K562 (cell line): ENCODE measurements around the gene SRC. TPM values are rescaled to one million over a fixed set of nuclear protein-coding genes. Genes with fewer than 3 reads are reported as not detected.

Experiments
- ATAC-seq: fragments of 200-7000 bp; cut with Tn5 transposase; 3 replicates; pipeline ENCODE4 v1.9.1; 2020; ENCODE audit warnings: moderate library complexity
- BruUV-seq: library from RNA; stranded (reverse); fragments of 400-500 nt; replicated peaks from 2 replicates; lab custom pipeline; 2021; lab: Mats Ljungman, UMichigan
- CTCF ChIA-PET: fragments of 300-600 bp; formaldehyde crosslinking; extraction: SDS; loops from one replicate; lab custom pipeline; 2021; ENCODE audit warnings: low intra/inter-chr PET ratio; lab: Yijun Ruan, JAX
- POLR2A ChIA-PET: fragments of 300-600, 350-650 bp; sonication (Branson Sonifier 250); formaldehyde crosslinking; extraction: SDS; loops from one replicate; lab custom pipeline; 2021; ENCODE audit warnings: antibody characterized with exemption, inconsistent platforms; lab: Yijun Ruan, JAX
- DNase-seq, 4 experiments: peaks; one replicate each; pipeline versions ENCODE4 v3.0.0 to v3.0.0-alpha.2; 2011 to 2018; ENCODE audit warnings: low spot score in 3 of 4, mixed read lengths in 3 of 4; ENCODE audit errors: extremely low read depth in 1 of 4
- FAIRE-seq: peaks from 2 replicates; lab custom pipeline; 2011; peaks lifted over from hg19 to GRCh38; lab: Jason Lieb, UNC
- H2AFZ ChIP-seq: 2 replicates; pipeline ENCODE4 v1.6.0; 2011; ENCODE audit warnings: low read depth, low read length, control low read depth, inconsistent platforms
- H3K27ac ChIP-seq: fragments of 200-600 bp; 3 replicates; pipeline ENCODE4 v1.8.0; 2011; ENCODE audit warnings: low read depth, mild to moderate bottlenecking, control low read depth, inconsistent platforms, low read length, moderate library complexity, mixed read lengths; ENCODE audit errors: extremely low read depth
- H3K27me3 ChIP-seq, 2 experiments: fragments of 300-600 bp in 1 of 2; 2 replicates in 1 of 2; 3 replicates in 1 of 2; pipeline versions ENCODE4 v1.6.0 to v1.8.0; 2011; ENCODE audit warnings: inconsistent platforms in 2 of 2, low read length in 2 of 2, mild to moderate bottlenecking in 1 of 2, mixed read lengths in 1 of 2, moderate library complexity in 1 of 2; ENCODE audit not compliant: control insufficient read depth in 2 of 2, insufficient read depth in 2 of 2
- H3K36me3 ChIP-seq: fragments of 300-600 bp; 3 replicates; pipeline ENCODE4 v1.8.0; 2011; ENCODE audit warnings: mild to moderate bottlenecking, low read length, inconsistent platforms; ENCODE audit not compliant: control insufficient read depth, insufficient read depth
- H3K4me1 ChIP-seq, 2 experiments: fragments of 200-600 bp in 1 of 2; replicated peaks in 1 of 2; 2 replicates in 1 of 2; 3 replicates in 1 of 2; pipeline versions ENCODE4 v1.5.1 to v1.8.0; 2011; ENCODE audit warnings: inconsistent platforms in 2 of 2, low read length in 2 of 2, mild to moderate bottlenecking in 1 of 2, mixed read lengths in 1 of 2, moderate library complexity in 1 of 2; ENCODE audit not compliant: control insufficient read depth in 2 of 2, insufficient read depth in 2 of 2
- H3K4me2 ChIP-seq: 2 replicates; pipeline ENCODE4 v1.6.1; 2011; ENCODE audit warnings: low read length, control low read depth, inconsistent platforms, mixed read lengths; ENCODE audit not compliant: insufficient read depth
- H3K4me3 ChIP-seq: fragments of 200-600 bp; sonication (generic), shearing (Covaris generic); 2 replicates; pipeline ENCODE4 v1.5.1; 2016; ENCODE audit warnings: control low read depth, inconsistent platforms
- H3K79me2 ChIP-seq: fragments of 200-600 bp; 3 replicates; pipeline ENCODE4 v1.8.0; 2011; ENCODE audit warnings: low read length, inconsistent platforms; ENCODE audit not compliant: control insufficient read depth, insufficient read depth
- H3K9ac ChIP-seq, 2 experiments: 2 replicates each; pipeline versions ENCODE4 v1.6.0 to v1.6.1; 2011; ENCODE audit warnings: low read depth in 2 of 2, low read length in 2 of 2, control low read depth in 1 of 2, inconsistent platforms in 1 of 2, mild to moderate bottlenecking in 1 of 2, mixed read lengths in 1 of 2; ENCODE audit not compliant: insufficient read depth in 1 of 2
- H3K9me1 ChIP-seq: one replicate; pipeline ENCODE4 v1.6.0; 2011; ENCODE audit warnings: inconsistent platforms, mild to moderate bottlenecking, low read length, moderate library complexity; ENCODE audit not compliant: control insufficient read depth, insufficient read depth
- H3K9me3 ChIP-seq: replicated peaks from 2 replicates; pipeline ENCODE4 v1.5.1; 2011; ENCODE audit warnings: low read depth, low read length, inconsistent platforms; ENCODE audit not compliant: control insufficient read depth, insufficient read depth
- H4K20me1 ChIP-seq: replicated peaks from 2 replicates; pipeline ENCODE4 v1.6.1; 2011; ENCODE audit warnings: low read length, inconsistent platforms, mixed read lengths; ENCODE audit not compliant: control insufficient read depth, insufficient read depth
- L3MBTL2 ChIP-seq: fragments of 450-650 bp; IDR thresholded peaks from 2 replicates; pipeline ENCODE4 v1.6.1; 2016; ENCODE audit warnings: mild to moderate bottlenecking, moderate library complexity
- MCM7 ChIP-seq, 2 experiments: fragments of 450-650 bp; IDR thresholded peaks; 2 replicates each; pipeline ENCODE4 v1.6.1; 2016 to 2018
- NR2F6 ChIP-seq: fragments of 450-650 bp; formaldehyde crosslinking; IDR thresholded peaks from 2 replicates; pipeline ENCODE4 v1.4.0; 2020; ENCODE audit warnings: mild to moderate bottlenecking
- PKNOX1 ChIP-seq: fragments of 450-650 bp; IDR thresholded peaks from 2 replicates; pipeline ENCODE4 v1.6.1; 2016
- REST ChIP-seq, 2 experiments: fragments of 450-650 bp; formaldehyde crosslinking in 1 of 2; IDR thresholded peaks; 2 replicates each; pipeline versions ENCODE4 v1.4.0 to v1.6.1; 2014 to 2020; ENCODE audit warnings: mild to moderate bottlenecking in 2 of 2, borderline replicate concordance in 1 of 2, low read depth in 1 of 2
- ZBTB7A ChIP-seq: IDR thresholded peaks from 2 replicates; pipeline ENCODE4 v1.6.1; 2011; ENCODE audit warnings: low read depth, mild to moderate bottlenecking, low read length, moderate library complexity, borderline replicate concordance; ENCODE audit not compliant: control insufficient read depth
- ZNF436 ChIP-seq: fragments of 250-450, 450-650 bp; sonication (Bioruptor Pico); formaldehyde crosslinking; IDR thresholded peaks from 2 replicates; pipeline ENCODE4 v1.7.0; 2020; ENCODE audit warnings: mild to moderate bottlenecking
- ZNF766 ChIP-seq: fragments of 200-800 bp; sonication (Bioruptor generic); conservative IDR thresholded peaks from 2 replicates; pipeline ENCODE4 v1.6.1; 2016; ENCODE audit warnings: missing genetic modification characterization, missing compliant biosample characterization
- WGBS: fragments of 100-300 bp; shearing (Covaris generic); methylation state at CpG from one replicate; pipeline ENCODE4 v1.1.6; 2016; ENCODE audit warnings: low coverage, mixed read lengths; ENCODE audit not compliant: insufficient coverage; ENCODE audit errors: missing lambda C conversion rate; 5-methylcytosine and 5-hydroxymethylcytosine counted together
- in situ Hi-C: fragments of 300-500 bp; cut with MboI; formaldehyde crosslinking; loops from 4 replicates; pipeline ENCODE4 v1.15.0; 2018; ENCODE audit warnings: inconsistent platforms, mixed read lengths
- intact Hi-C: fragments of 100-400 bp; cut with micrococcal nuclease; formaldehyde crosslinking; loops from 2 replicates; pipeline ENCODE4 v1.14.2; 2022
- polyA plus RNA-seq, 8 experiments: library from polyadenylated mRNA; depleted of rRNA in 4 of 8; stranded (reverse) in 5 of 8; unstranded in 3 of 8; fragments of >200 nt; fragmentation: Nextera tagmentation in 2 of 8; fragmentation: Illumina TruSeq in 1 of 8; extraction: Ambion mirVana in 2 of 8; extraction: Trizol in 1 of 8; gene quantifications; 2 replicates each; pipeline versions ENCODE4 v1.2.1 to v1.2.3, GENCODE V29; 2011 to 2014; ENCODE audit warnings: inconsistent platforms in 1 of 8, missing spikeins in 1 of 8
- total RNA-seq, 7 experiments: library from RNA; depleted of rRNA in 6 of 7; stranded (reverse); fragments of >200 nt in 6 of 7; fragmentation: Illumina TruSeq in 2 of 7; extraction: Trizol in 2 of 7; gene quantifications; 2 replicates each; pipeline versions ENCODE4 v1.2.1 to v1.2.3, GENCODE V29; 2011 to 2021; ENCODE audit warnings: low replicate concordance in 1 of 7

SRC gene
- total and polyA plus RNA-seq, 9 of the 15 experiments (the other 6 are each of a cell fraction or from before 2014, with no cell fraction given) = 0.06 to 8.5 (median 3.1) TPM

- no peak for TF ChIP-seq ZNF766 (CRISPR knock-in tag)
- no peak for TF ChIP-seq NR2F6
- peak; percentile 57 for TF ChIP-seq PKNOX1
- no peak for TF ChIP-seq L3MBTL2
- no peak for TF ChIP-seq MCM7 (IDR thresholded peaks at IDR 0.05)
These were observed 2.2 kb downstream of the SRC start (continued) for GRCh38 chr20:37347891-37348791.

GRCh38 chr20:37348792-37349516 lies 3.0 kb downstream of the SRC start:
- Histone ChIP-seq H3K4me3 (no peak overlapping the region), H3K27me3 (no peaks in the 10 kb centered on the region), H3K4me1 (peaks cover 2 to 20% of the 10 kb centered on the region in 2 experiments; a peak in 3 of 5 replicates), H3K79me2 (no peaks in the 10 kb centered on the region), H4K20me1 (0 out of 2 replicates have a peak, but pooled peaks cover 2% of the 10 kb centered on the region), H3K27ac (no peak overlapping the region), H2AFZ (no peak overlapping the region), H3K9ac (peak overlapping the region in 1 of 2 experiments; percentile 55; a peak in 1 of 4 replicates), H3K36me3 (no peaks in the 10 kb centered on the region), H3K9me3 (no peaks in the 10 kb centered on the region), H3K4me2 (no peak overlapping the region), H3K9me1 (no peaks in the 10 kb centered on the region)
- DNase-seq (peak in 1 of 4 experiments; percentile 5), ATAC-seq (no peak), FAIRE-seq (no peak)
- intact Hi-C loops (no loop called here), in situ Hi-C loops (no loop called here)
- BruUV-seq = no TSS peak
- CTCF ChIA-PET = no interaction called here
- POLR2A ChIA-PET = interaction anchor here (1.3 to 1.7 kb wide), 2 partner anchors 10 to 16 kb away, joined by 4 to 7 read pairs; no protein-coding TSS in a partner anchor
- WGBS = 72% methylated on average over 7 of the region's 7 CpGs
- TF ChIP-seq REST (IDR thresholded peaks at IDR 0.05; ENCODE audit: borderline replicate concordance) (no peak), REST (CRISPR knock-in tag; IDR thresholded peaks at IDR 0.05; ENCODE audit: low read depth) (no peak), ZNF436 (CRISPR knock-in tag) (no peak), ZBTB7A (0 out of 2 replicates have a peak, but pooled peaks have one; percentile 11)
